Trophoblast cell (in vitro differentiated cells and primary cell): ENCODE data around the gene RAPGEF2.
A peak's percentile ranks its signal among the peaks of the same experiment; 100 is the strongest.

Source experiments
- DNase-seq, 2 donors: peaks; one replicate each; pipeline ENCODE4 v3.0.0-alpha.2; 2016
- H2AFZ ChIP-seq: 2 replicates; pipeline ENCODE4 v1.6.1; 2013; ENCODE audit warnings: low read length, moderate library complexity, mild to moderate bottlenecking; ENCODE audit not compliant: insufficient read depth, poor library complexity
- H2AK5ac ChIP-seq: 2 replicates; pipeline ENCODE4 v1.6.1; 2013; ENCODE audit warnings: mild to moderate bottlenecking, low read length
- H2BK120ac ChIP-seq: 2 replicates; pipeline ENCODE4 v1.6.1; 2013; ENCODE audit warnings: low read length, mild to moderate bottlenecking, moderate library complexity; ENCODE audit not compliant: insufficient read depth, poor library complexity
- H2BK12ac ChIP-seq: 2 replicates; pipeline ENCODE4 v1.6.1; 2013; ENCODE audit warnings: mild to moderate bottlenecking, low read length, moderate library complexity
- H2BK5ac ChIP-seq: 2 replicates; pipeline ENCODE4 v1.6.1; 2013; ENCODE audit warnings: low read length, low read depth, moderate library complexity, mild to moderate bottlenecking; ENCODE audit not compliant: poor library complexity
- H3K14ac ChIP-seq: 2 replicates; pipeline ENCODE4 v1.6.1; 2013; ENCODE audit warnings: mild to moderate bottlenecking, low read length
- H3K18ac ChIP-seq: 2 replicates; pipeline ENCODE4 v1.6.1; 2013; ENCODE audit warnings: mild to moderate bottlenecking, low read length
- H3K23ac ChIP-seq: 2 replicates; pipeline ENCODE4 v1.6.1; 2013; ENCODE audit warnings: low read length
- H3K27ac ChIP-seq: 2 replicates; pipeline ENCODE4 v1.5.1; 2013; ENCODE audit warnings: low read depth, mild to moderate bottlenecking, inconsistent platforms, low read length, moderate library complexity
- H3K27me3 ChIP-seq: 2 replicates; pipeline ENCODE4 v1.6.1; 2013; ENCODE audit warnings: inconsistent platforms, mild to moderate bottlenecking, low read length, moderate library complexity; ENCODE audit not compliant: insufficient read depth
- H3K36me3 ChIP-seq, 2 experiments: 1 replicate in 1 of 2; 2 replicates in 1 of 2; pipeline ENCODE4 v1.6.1; 2013; ENCODE audit warnings: low read length in 2 of 2, mild to moderate bottlenecking in 2 of 2, moderate library complexity in 1 of 2; ENCODE audit not compliant: insufficient read depth in 2 of 2, control insufficient read depth in 1 of 2
- H3K4ac ChIP-seq: 2 replicates; pipeline ENCODE4 v1.6.1; 2013; ENCODE audit warnings: low read depth, mild to moderate bottlenecking, low read length, moderate library complexity
- H3K4me1 ChIP-seq, 2 experiments: 1 replicate in 1 of 2; 2 replicates in 1 of 2; pipeline ENCODE4 v1.6.1; 2013; ENCODE audit warnings: low read length in 2 of 2, mild to moderate bottlenecking in 2 of 2, moderate library complexity in 1 of 2; ENCODE audit not compliant: insufficient read depth in 2 of 2, control insufficient read depth in 1 of 2
- H3K4me2 ChIP-seq: 2 replicates; pipeline ENCODE4 v1.6.1; 2013; ENCODE audit warnings: inconsistent platforms, mild to moderate bottlenecking, low read length, moderate library complexity
- H3K4me3 ChIP-seq: 2 replicates; pipeline ENCODE4 v1.5.1; 2013; ENCODE audit warnings: mild to moderate bottlenecking, low read depth, low read length, inconsistent platforms
- H3K79me1 ChIP-seq: one replicate; pipeline ENCODE4 v1.6.1; 2013; ENCODE audit warnings: low read length
- H3K79me2 ChIP-seq: 2 replicates; pipeline ENCODE4 v1.6.1; 2013; ENCODE audit warnings: low read length, mild to moderate bottlenecking; ENCODE audit not compliant: control insufficient read depth, insufficient read depth, poor library complexity
- H3K9ac ChIP-seq: 2 replicates; pipeline ENCODE4 v1.6.1; 2013; ENCODE audit warnings: mild to moderate bottlenecking, low read length
- H3K9me3 ChIP-seq: 2 replicates; pipeline ENCODE4 v1.6.1; 2013; ENCODE audit warnings: low read depth, mild to moderate bottlenecking, control low read depth, inconsistent platforms, low read length; ENCODE audit not compliant: insufficient read depth
- H4K12ac ChIP-seq: 2 replicates; pipeline ENCODE4 v1.6.1; 2013; ENCODE audit warnings: low read depth, mild to moderate bottlenecking, low read length, moderate library complexity
- H4K8ac ChIP-seq: 2 replicates; pipeline ENCODE4 v1.6.1; 2013; ENCODE audit warnings: low read depth, mild to moderate bottlenecking, low read length, moderate library complexity
- H4K91ac ChIP-seq: one replicate; pipeline ENCODE4 v1.6.1; 2013; ENCODE audit warnings: low read depth, mild to moderate bottlenecking, low read length, moderate library complexity
- WGBS: extraction: QIAGEN DNeasy Blood & Tissue Kit; methylation state at CpG from one replicate; pipeline ENCODE4 v1.1.7; 2013; ENCODE audit warnings: missing lambda C conversion rate; ENCODE audit not compliant: insufficient read length, insufficient coverage; ENCODE audit errors: extremely low coverage; 5-methylcytosine and 5-hydroxymethylcytosine counted together

The RAPGEF2 gene

DNA sequence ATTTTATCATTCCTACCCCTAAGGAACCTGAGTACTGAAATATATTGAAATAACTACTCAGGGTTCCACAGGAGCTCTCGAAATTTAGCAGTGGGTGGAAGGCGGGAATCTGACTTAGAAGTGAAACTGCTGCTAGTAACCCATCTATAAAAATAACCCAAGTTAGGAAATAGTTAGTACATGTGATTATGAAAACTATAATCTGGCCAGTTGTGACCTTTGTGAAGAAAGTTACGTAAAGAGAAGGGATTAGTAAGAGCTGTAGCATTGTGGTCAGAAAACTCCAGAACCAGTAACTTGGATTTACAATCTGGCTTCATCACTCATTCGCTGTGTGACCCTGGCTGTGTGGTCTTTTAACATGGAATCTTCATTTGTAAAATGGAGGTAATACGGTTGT lies 175.5 kb downstream of the RAPGEF2 start:
- H3K4ac ChIP-seq = no peak overlapping the region
- H4K8ac ChIP-seq = no peak overlapping the region
- no peak overlapping the region for H2AK5ac ChIP-seq
- no CpG with 5 or more reads among the region's 5 CpGs for WGBS
- no peak overlapping the region for H2BK120ac ChIP-seq
- peak in 1 of 2 donors; percentile 28 for DNase-seq
- H3K4me1 ChIP-seq = no peaks in the 10 kb centered on the region
- H3K14ac ChIP-seq = no peak overlapping the region
- no peaks in the 10 kb centered on the region for H3K79me2 ChIP-seq
- H3K9me3 ChIP-seq = no peaks in the 10 kb centered on the region
- H3K36me3 ChIP-seq = peaks cover 0 to 1% of the 10 kb centered on the region in 2 experiments
- H4K12ac ChIP-seq = no peak overlapping the region
- no peak overlapping the region for H3K27ac ChIP-seq
- no peak overlapping the region for H2BK12ac ChIP-seq
- H4K91ac ChIP-seq = no peak overlapping the region
- no peak overlapping the region for H3K9ac ChIP-seq
- H3K27me3 ChIP-seq = no peaks in the 10 kb centered on the region
- H3K4me3 ChIP-seq = no peak overlapping the region
- no peak overlapping the region for H2BK5ac ChIP-seq
- no peak overlapping the region for H3K4me2 ChIP-seq
- H3K18ac ChIP-seq = no peak overlapping the region
- H3K79me1 ChIP-seq = no peaks in the 10 kb centered on the region
- H3K23ac ChIP-seq = no peak overlapping the region
- H2AFZ ChIP-seq = no peak overlapping the region

DNA sequence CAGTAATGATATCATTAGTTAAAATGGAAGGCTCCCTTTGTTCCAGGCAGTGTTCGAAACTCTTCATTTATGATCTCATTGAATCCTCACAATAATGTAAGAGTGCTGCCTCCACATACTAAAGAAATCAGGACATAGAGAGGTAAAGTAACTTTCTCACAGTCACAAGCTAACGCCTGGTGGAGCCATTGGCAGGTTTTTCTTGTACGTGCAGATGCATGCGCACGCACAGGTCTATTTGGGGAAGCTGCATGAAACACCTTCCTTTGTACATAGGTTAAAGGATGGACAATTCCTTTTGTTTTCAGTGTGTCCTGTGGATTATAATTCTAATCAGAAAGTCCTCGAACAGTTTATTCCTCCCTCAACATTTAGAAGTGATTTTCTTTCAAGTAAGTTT lies 176.2 kb downstream of the RAPGEF2 start:
- no peak overlapping the region for H3K18ac ChIP-seq
- H4K91ac ChIP-seq = no peak overlapping the region
- no peak overlapping the region for H2BK12ac ChIP-seq
- H3K23ac ChIP-seq = no peak overlapping the region
- DNase-seq = no peak
- H2AK5ac ChIP-seq = no peak overlapping the region
- H3K4me1 ChIP-seq = no peaks in the 10 kb centered on the region
- no peak overlapping the region for H3K4me2 ChIP-seq
- no peak overlapping the region for H3K27ac ChIP-seq
- H3K14ac ChIP-seq = no peak overlapping the region
- no peaks in the 10 kb centered on the region for H3K79me2 ChIP-seq
- H4K12ac ChIP-seq = no peak overlapping the region
- H2AFZ ChIP-seq = no peak overlapping the region
- H3K27me3 ChIP-seq = no peaks in the 10 kb centered on the region
- no peak overlapping the region for H4K8ac ChIP-seq
- H3K36me3 ChIP-seq = peaks cover 0 to 1% of the 10 kb centered on the region in 2 experiments
- H3K4ac ChIP-seq = no peak overlapping the region
- H2BK5ac ChIP-seq = no peak overlapping the region
- H3K9ac ChIP-seq = no peak overlapping the region
- no CpG with 5 or more reads among the region's 6 CpGs for WGBS
- no peaks in the 10 kb centered on the region for H3K79me1 ChIP-seq
- H3K4me3 ChIP-seq = no peak overlapping the region
- no peaks in the 10 kb centered on the region for H3K9me3 ChIP-seq
- no peak overlapping the region for H2BK120ac ChIP-seq

DNA sequence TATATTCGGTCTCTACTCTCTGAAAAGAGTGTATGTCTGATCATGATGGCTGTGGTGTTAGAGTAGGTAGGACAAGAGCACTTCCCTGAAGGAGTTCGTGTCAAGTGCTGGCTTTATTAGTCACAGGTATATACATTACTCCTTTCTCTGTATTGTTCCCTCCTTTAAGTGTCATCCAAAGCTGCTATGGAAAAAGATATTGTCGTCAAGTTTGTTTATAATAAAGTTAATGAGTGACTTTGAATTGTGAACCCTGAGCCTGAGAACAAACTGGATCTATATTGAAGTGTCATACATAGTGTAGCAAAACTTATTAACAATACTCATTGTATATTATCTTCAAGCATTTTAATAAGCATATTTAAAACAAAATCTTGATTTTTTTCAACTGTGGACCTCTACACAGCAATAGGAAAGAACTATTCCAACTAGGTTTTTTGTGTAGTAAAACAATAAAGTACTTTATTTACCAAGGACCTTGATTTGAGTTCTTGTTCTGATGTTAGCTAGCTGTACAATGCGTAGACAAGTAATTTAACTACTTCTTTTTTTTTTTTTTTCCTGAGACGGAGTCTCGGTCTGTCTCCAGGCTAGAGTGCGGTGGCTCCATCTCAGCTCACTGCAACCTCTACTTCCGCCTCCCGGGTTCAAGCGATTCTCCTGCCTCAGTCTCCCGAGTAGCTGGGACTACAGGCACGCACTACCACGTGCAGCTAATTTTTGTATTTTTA lies 177.7 kb downstream of the RAPGEF2 start:
- H2AK5ac ChIP-seq = no peak overlapping the region
- H3K27me3 ChIP-seq = no peaks in the 10 kb centered on the region
- no peaks in the 10 kb centered on the region for H3K4me1 ChIP-seq
- no peak overlapping the region for H3K27ac ChIP-seq
- peaks cover 0 to 1% of the 10 kb centered on the region in 2 experiments for H3K36me3 ChIP-seq
- H4K91ac ChIP-seq = no peak overlapping the region
- no peak overlapping the region for H3K18ac ChIP-seq
- no peaks in the 10 kb centered on the region for H3K9me3 ChIP-seq
- no peak overlapping the region for H2BK120ac ChIP-seq
- H3K79me1 ChIP-seq = peaks cover 2% of the 10 kb centered on the region
- H3K79me2 ChIP-seq = no peaks in the 10 kb centered on the region
- H3K9ac ChIP-seq = no peak overlapping the region
- no peak overlapping the region for H3K23ac ChIP-seq
- no peak overlapping the region for H3K14ac ChIP-seq
- H3K4me3 ChIP-seq = no peak overlapping the region
- H2AFZ ChIP-seq = no peak overlapping the region
- H4K12ac ChIP-seq = no peak overlapping the region
- no peak overlapping the region for H3K4ac ChIP-seq
- no CpG with 5 or more reads among the region's 13 CpGs for WGBS
- H2BK12ac ChIP-seq = no peak overlapping the region
- H4K8ac ChIP-seq = no peak overlapping the region
- no peak for DNase-seq
- H3K4me2 ChIP-seq = no peak overlapping the region
- H2BK5ac ChIP-seq = no peak overlapping the region

DNA sequence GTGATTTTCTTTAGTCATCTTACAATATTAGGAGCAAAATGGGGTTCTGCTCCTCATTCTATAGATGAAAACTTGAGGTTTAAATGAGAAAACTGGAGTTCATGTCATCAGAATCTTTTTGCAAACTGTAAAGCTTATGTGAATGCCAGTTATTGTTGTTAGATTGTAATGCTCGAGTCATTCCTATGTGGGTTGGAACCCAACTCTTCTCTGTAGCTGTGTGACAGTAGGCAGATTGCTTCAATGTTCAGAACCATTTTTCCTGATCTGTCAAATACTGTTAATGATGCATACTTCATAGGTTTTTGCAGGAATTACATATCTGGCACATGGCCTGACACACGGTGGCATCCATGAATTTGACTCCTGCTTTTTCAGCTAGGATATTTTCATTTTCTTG lies 178.9 kb downstream of the RAPGEF2 start:
- Histone ChIP-seq H4K8ac (no peak overlapping the region), H3K4me2 (no peak overlapping the region)

More for the DNA sequence above, 178.9 kb downstream of the RAPGEF2 start:
- H2AK5ac ChIP-seq = no peak overlapping the region
- H4K91ac ChIP-seq = no peak overlapping the region
- no peak overlapping the region for H3K18ac ChIP-seq
- peaks cover 0 to 1% of the 10 kb centered on the region in 2 experiments for H3K36me3 ChIP-seq
- no peak overlapping the region for H3K14ac ChIP-seq
- no CpG with 5 or more reads among the region's 2 CpGs for WGBS
- H4K12ac ChIP-seq = no peak overlapping the region
- H3K23ac ChIP-seq = no peak overlapping the region
- DNase-seq = no peak
- no peak overlapping the region for H3K9ac ChIP-seq
- H2BK12ac ChIP-seq = no peak overlapping the region
- H3K4ac ChIP-seq = no peak overlapping the region
- no peaks in the 10 kb centered on the region for H3K9me3 ChIP-seq
- H3K79me1 ChIP-seq = peaks cover 2% of the 10 kb centered on the region
- no peaks in the 10 kb centered on the region for H3K4me1 ChIP-seq
- no peak overlapping the region for H2AFZ ChIP-seq
- H3K27me3 ChIP-seq = no peaks in the 10 kb centered on the region
- H3K79me2 ChIP-seq = no peaks in the 10 kb centered on the region
- H2BK5ac ChIP-seq = no peak overlapping the region
- H3K27ac ChIP-seq = no peak overlapping the region
- no peak overlapping the region for H2BK120ac ChIP-seq
- no peak overlapping the region for H3K4me3 ChIP-seq
